Measurements from ENCODE around the gene CYP3A4.

DNA sequence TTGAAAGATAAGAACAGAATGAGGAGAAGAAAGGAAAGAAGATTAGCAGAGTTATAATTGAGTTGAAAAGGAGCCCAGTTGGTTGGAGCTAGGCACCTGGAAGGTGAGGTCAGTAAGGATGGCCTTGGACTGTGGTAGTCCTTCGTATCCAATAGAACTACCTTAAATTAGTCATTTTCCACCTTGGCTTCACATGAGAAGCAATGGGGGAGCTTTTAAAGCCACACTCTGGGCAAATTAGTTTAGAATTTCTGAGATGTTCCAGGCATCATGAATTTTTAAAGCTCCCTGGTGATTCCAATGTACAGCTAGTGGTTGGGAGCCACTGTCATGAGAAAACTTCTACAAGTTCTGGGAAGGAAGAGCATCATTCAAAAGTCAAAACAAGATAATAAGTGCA lies 76.9 kb downstream of the CYP3A4 start:
- no peak for TF ChIP-seq EZH2phosphoT487 (IDR thresholded peaks at IDR 0.05; ENCODE audit: low read length)
- TF ChIP-seq, protein P1, sequence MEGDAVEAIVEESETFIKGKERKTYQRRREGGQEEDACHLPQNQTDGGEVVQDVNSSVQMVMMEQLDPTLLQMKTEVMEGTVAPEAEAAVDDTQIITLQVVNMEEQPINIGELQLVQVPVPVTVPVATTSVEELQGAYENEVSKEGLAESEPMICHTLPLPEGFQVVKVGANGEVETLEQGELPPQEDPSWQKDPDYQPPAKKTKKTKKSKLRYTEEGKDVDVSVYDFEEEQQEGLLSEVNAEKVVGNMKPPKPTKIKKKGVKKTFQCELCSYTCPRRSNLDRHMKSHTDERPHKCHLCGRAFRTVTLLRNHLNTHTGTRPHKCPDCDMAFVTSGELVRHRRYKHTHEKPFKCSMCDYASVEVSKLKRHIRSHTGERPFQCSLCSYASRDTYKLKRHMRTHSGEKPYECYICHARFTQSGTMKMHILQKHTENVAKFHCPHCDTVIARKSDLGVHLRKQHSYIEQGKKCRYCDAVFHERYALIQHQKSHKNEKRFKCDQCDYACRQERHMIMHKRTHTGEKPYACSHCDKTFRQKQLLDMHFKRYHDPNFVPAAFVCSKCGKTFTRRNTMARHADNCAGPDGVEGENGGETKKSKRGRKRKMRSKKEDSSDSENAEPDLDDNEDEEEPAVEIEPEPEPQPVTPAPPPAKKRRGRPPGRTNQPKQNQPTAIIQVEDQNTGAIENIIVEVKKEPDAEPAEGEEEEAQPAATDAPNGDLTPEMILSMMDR (IDR thresholded peaks at IDR 0.05; ENCODE audit: low read length): no peak
- TF ChIP-seq EZH2 (optimal IDR thresholded peaks at IDR 0.05; ENCODE audit: low read depth, low read length): no peak
